PC-3 (cell line): ENCODE data around the gene MCU.

Experiments used
- EZH2 ChIP-seq: fragments of 300-600 bp; sonication (generic); IDR thresholded peaks from one replicate; pipeline ENCODE4 v1.6.1; 2017; ENCODE audit warnings: antibody characterized with exemption, mild to moderate bottlenecking, low read length; ENCODE audit not compliant: unreplicated experiment
- TF ChIP-seq, protein P1 (sequence below): fragments of 300-600 bp; sonication (generic); conservative IDR thresholded peaks from 2 replicates; pipeline ENCODE4 v1.5.1; 2017; ENCODE audit warnings: antibody characterized with exemption, low read depth, mild to moderate bottlenecking, low read length

DNA sequence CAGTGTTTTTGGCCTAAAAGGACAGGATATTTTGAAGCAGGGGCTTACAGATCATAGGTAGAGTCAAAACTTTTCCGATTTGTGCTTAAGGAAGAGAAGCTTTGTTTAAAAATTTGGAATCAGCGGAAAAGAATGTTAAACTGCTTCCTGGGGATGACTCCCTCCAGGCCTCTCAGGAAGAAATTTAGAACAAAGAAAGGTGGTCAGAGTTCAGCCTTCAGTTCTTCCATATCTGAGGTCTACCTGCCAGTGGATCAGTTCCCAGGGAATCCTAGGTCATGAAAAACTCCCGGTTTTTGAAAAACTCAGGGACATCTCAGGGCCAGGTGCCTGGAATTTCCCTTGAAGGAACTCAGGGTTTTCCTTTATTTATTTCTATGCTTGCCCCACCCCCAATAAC, 100.3 kb downstream of the MCU start:
- TF ChIP-seq, protein P1, sequence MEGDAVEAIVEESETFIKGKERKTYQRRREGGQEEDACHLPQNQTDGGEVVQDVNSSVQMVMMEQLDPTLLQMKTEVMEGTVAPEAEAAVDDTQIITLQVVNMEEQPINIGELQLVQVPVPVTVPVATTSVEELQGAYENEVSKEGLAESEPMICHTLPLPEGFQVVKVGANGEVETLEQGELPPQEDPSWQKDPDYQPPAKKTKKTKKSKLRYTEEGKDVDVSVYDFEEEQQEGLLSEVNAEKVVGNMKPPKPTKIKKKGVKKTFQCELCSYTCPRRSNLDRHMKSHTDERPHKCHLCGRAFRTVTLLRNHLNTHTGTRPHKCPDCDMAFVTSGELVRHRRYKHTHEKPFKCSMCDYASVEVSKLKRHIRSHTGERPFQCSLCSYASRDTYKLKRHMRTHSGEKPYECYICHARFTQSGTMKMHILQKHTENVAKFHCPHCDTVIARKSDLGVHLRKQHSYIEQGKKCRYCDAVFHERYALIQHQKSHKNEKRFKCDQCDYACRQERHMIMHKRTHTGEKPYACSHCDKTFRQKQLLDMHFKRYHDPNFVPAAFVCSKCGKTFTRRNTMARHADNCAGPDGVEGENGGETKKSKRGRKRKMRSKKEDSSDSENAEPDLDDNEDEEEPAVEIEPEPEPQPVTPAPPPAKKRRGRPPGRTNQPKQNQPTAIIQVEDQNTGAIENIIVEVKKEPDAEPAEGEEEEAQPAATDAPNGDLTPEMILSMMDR: no peak
- TF ChIP-seq EZH2: no peak
